Measurements from ENCODE around the gene WRAP73. TPM values are rescaled to one million over a fixed set of nuclear protein-coding genes. Genes with fewer than 3 reads are reported as not detected.

WRAP73 gene
- total RNA-seq, 3 donors from 2014 or later (not counting 1 experiment from before 2014, with no cell fraction given): 27.8 to 35.4 (median 30.1) TPM

DNA sequence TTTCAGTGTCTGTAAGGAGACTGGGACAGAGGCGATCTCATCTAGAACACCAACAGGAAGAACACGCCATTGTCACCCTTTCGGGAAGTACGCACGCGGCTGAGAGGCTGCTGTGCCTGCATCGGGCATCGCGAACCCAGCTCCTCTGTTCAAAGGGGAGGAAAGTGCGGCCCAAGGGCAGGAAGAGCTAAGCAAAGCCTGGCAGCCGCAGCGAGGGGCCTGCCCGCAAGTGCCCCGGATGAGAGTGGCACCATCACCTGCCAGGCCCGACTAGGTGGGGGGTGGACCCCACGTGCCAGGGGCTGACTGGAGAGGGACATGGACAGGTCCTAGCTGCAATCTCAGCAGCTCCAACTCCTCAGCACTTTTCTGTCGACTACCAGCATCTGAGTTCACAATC lies 17.6 kb downstream of the WRAP73 start:
- intact Hi-C loops (cut with micrococcal nuclease): no loop called here
- peaks cover 9% of the 10 kb centered on the region for H3K36me3 Mint-ChIP-seq
- WGBS (ENCODE audit: insufficient coverage): 96% methylated on average over 17 of the region's 17 CpGs

GRCh38 chr1:3631320-3632260 lies 18.3 kb downstream of the WRAP73 start:
- Mint-ChIP-seq H3K9me3 (no peaks in the 10 kb centered on the region), H3K4me3 (no peak overlapping the region), H3K27me3 (ENCODE audit: low read depth in 2 of 2) (no peaks in the 10 kb centered on the region), H3K36me3 (peaks cover 3% of the 10 kb centered on the region), H3K4me1 (no peaks in the 10 kb centered on the region), H3K27ac (no peak overlapping the region)
- H3K27ac ChIP-seq (ENCODE audit: low read length): no peak overlapping the region
- intact Hi-C loops (cut with micrococcal nuclease): no loop called here
- DNase-seq (no peak), ATAC-seq (no peak)
- H3K36me3 ChIP-seq (ENCODE audit: control insufficient read depth, insufficient read depth, low read length): peaks cover 43% of the 10 kb centered on the region
- TF ChIP-seq, protein P1, sequence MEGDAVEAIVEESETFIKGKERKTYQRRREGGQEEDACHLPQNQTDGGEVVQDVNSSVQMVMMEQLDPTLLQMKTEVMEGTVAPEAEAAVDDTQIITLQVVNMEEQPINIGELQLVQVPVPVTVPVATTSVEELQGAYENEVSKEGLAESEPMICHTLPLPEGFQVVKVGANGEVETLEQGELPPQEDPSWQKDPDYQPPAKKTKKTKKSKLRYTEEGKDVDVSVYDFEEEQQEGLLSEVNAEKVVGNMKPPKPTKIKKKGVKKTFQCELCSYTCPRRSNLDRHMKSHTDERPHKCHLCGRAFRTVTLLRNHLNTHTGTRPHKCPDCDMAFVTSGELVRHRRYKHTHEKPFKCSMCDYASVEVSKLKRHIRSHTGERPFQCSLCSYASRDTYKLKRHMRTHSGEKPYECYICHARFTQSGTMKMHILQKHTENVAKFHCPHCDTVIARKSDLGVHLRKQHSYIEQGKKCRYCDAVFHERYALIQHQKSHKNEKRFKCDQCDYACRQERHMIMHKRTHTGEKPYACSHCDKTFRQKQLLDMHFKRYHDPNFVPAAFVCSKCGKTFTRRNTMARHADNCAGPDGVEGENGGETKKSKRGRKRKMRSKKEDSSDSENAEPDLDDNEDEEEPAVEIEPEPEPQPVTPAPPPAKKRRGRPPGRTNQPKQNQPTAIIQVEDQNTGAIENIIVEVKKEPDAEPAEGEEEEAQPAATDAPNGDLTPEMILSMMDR (IDR thresholded peaks at IDR 0.05): no peak
- 95% methylated on average over 35 of the region's 36 CpGs for WGBS (ENCODE audit: insufficient coverage)
- H3K4me3 ChIP-seq (ENCODE audit: low read length): no peak overlapping the region
- H3K27me3 ChIP-seq (ENCODE audit: control insufficient read depth, insufficient read depth, low read length): no peaks in the 10 kb centered on the region
- H3K9me3 ChIP-seq (ENCODE audit: control insufficient read depth, insufficient read depth, low read length): no peaks in the 10 kb centered on the region
- H3K4me1 ChIP-seq (ENCODE audit: control insufficient read depth, insufficient read depth, low read length): no peaks in the 10 kb centered on the region

More for the DNA sequence above, 17.6 kb downstream of the WRAP73 start:
- H3K27ac Mint-ChIP-seq: no peak overlapping the region
- TF ChIP-seq, protein P1 (IDR thresholded peaks at IDR 0.05): no peak
- no peaks in the 10 kb centered on the region for H3K27me3 Mint-ChIP-seq (ENCODE audit: low read depth in 2 of 2)
- Histone ChIP-seq H3K27me3 (ENCODE audit: control insufficient read depth, insufficient read depth, low read length) (no peaks in the 10 kb centered on the region), H3K36me3 (ENCODE audit: control insufficient read depth, insufficient read depth, low read length) (peaks cover 50% of the 10 kb centered on the region), H3K9me3 (ENCODE audit: control insufficient read depth, insufficient read depth, low read length) (no peaks in the 10 kb centered on the region), H3K4me3 (ENCODE audit: low read length) (no peak overlapping the region), H3K27ac (ENCODE audit: low read length) (no peak overlapping the region), H3K4me1 (ENCODE audit: control insufficient read depth, insufficient read depth, low read length) (no peaks in the 10 kb centered on the region)
- H3K4me1 Mint-ChIP-seq: no peaks in the 10 kb centered on the region
- ATAC-seq (no peak), DNase-seq (no peak)
- no peak overlapping the region for H3K4me3 Mint-ChIP-seq
- no peaks in the 10 kb centered on the region for H3K9me3 Mint-ChIP-seq

DNA sequence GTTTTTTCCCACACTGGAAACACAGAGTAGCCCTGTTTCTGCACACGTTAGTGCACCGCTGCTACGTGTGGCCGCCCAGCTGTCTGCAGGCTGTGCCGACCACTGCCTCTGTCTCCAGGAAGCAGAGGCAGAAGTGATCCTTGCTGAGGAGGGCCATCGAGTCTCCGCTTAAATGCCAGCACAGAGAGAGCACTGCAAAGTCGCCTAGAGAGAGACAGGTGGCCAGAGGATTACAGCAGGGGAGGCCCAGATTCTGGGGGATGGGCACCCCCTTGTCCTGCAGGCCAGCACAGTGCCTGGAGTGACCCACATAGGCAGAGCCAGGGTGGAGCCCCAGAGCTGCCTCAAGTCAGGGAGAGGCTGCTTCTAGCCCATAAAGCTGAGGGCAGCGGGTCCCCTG lies 19.0 kb downstream of the WRAP73 start:
- no peak overlapping the region for H3K4me3 ChIP-seq (ENCODE audit: low read length)
- no peaks in the 10 kb centered on the region for H3K27me3 Mint-ChIP-seq (ENCODE audit: low read depth in 2 of 2)
- H3K4me3 Mint-ChIP-seq: no peak overlapping the region
- TF ChIP-seq, protein P1 (IDR thresholded peaks at IDR 0.05): no peak
- no peaks in the 10 kb centered on the region for H3K4me1 ChIP-seq (ENCODE audit: control insufficient read depth, insufficient read depth, low read length)
- DNase-seq (no peak), ATAC-seq (no peak)
- WGBS (ENCODE audit: insufficient coverage): 90% methylated on average over 9 of the region's 9 CpGs
- H3K9me3 ChIP-seq (ENCODE audit: control insufficient read depth, insufficient read depth, low read length): no peaks in the 10 kb centered on the region
- H3K4me1 Mint-ChIP-seq: peaks cover 4 to 5% of the 10 kb centered on the region in 2 donors
- H3K9me3 Mint-ChIP-seq: no peaks in the 10 kb centered on the region
- H3K36me3 ChIP-seq (ENCODE audit: control insufficient read depth, insufficient read depth, low read length): peaks cover 42% of the 10 kb centered on the region
- no peak overlapping the region for H3K27ac ChIP-seq (ENCODE audit: low read length)
- H3K27me3 ChIP-seq (ENCODE audit: control insufficient read depth, insufficient read depth, low read length): no peaks in the 10 kb centered on the region
- intact Hi-C loops (cut with micrococcal nuclease): no loop called here
- no peaks in the 10 kb centered on the region for H3K36me3 Mint-ChIP-seq
- no peak overlapping the region for H3K27ac Mint-ChIP-seq
